SK-N-MC (cell line): ENCODE data around the gene TMEFF1.

Experiments
- EZH2 ChIP-seq: fragments of 200-600 bp; sonication (generic); IDR thresholded peaks from one replicate; pipeline ENCODE4 v1.6.1; 2017; ENCODE audit warnings: antibody characterized with exemption
- POLR2AphosphoS5 ChIP-seq: IDR thresholded peaks from 2 replicates; pipeline ENCODE4 v1.6.1; 2012; ENCODE audit warnings: mild to moderate bottlenecking, low read depth, low read length, borderline replicate concordance

DNA sequence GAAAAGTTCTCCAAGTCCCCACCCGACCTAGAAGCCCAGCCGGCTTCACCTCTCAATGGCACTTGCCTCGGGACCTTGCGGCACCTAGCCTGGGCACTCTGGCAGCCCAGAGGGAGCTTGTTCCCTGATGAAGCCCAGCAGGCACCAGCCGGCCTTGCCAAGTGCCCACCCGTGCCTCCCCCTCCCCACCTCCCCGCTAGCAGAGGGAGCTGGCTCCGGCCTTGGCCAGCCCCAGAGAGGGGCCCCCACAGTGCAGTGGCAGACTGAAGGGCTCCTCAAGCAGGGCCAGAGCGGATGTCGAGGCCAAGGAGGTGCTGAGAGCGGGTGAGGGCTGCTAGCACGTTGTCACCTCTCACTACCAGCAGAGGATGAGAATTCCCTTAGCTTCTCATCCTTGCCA lies 67.4 kb downstream of the TMEFF1 start:
- no peak for TF ChIP-seq POLR2AphosphoS5
- TF ChIP-seq EZH2 = no peak
